Effector CD8-positive, alpha-beta T cell (primary cell): Measurements from ENCODE around the gene MRPL21.

Experiments
- DNase-seq: peaks from one replicate; lab custom pipeline; 2025; lab: John Stamatoyannopoulos, UW
- total RNA-seq, 4 experiments: gene quantifications; one replicate each; lab custom pipeline; 2026; lab: John Stamatoyannopoulos, UW

MRPL21 gene
- total RNA-seq = 15.9 to 33.9 (median 23.7) reads per million in 4 experiments

DNA sequence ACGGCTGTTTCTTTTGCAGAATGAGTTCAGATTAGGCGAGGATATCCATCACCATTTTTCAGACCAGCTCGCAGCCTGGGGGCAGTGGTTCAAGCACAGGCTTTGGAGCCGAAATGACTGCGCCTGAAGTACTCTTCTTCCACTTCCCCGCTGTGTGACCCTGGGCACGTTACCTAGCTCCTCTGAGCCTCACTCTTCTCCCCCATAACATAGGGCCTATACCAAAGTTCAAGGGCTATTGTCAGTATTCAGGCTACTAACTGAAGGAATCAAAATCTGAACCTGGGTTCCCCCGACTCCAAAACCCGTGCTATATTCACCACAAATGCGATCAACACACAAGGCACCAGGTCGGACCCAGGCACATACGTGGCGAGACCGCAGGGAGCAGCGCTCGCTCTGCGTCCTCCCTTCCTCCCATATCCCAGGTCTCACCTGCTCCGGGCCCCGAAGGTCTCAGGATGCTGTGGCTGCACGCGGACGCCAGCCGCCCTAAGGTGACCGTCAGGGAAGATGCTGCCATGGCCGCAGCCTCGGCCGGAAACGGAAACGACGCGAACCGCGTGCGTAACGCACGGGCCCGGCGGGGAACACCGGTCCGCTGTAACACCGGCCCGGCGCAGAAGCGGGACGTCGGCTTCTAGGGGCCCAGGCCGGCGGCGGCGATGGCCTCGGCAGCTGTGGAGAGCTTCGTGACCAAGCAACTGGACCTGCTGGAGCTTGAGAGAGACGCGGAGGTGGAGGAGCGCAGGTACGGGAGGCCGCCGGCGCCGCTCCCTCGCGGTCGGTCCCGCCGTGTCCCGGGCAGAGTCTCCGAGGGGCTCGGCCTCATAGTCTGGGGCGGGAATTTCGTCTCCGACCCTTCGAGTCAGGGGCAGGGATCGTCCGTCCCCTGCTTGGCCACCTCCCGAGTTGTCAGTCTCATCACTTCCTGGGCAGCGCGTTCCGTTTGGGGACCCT, at the start of gene MRPL21, which contains the start of gene IGHMBP2:
TSS of gene MRPL21 (minus strand) at position 545 of the 960 bp plus-strand sequence. CDS start at position 523, 22 bp downstream.
TSS of gene IGHMBP2 (plus strand) at position 604 of the 960 bp plus-strand sequence. CDS start at position 666, 62 bp downstream.
- DNase-seq = peak; percentile 68

DNA sequence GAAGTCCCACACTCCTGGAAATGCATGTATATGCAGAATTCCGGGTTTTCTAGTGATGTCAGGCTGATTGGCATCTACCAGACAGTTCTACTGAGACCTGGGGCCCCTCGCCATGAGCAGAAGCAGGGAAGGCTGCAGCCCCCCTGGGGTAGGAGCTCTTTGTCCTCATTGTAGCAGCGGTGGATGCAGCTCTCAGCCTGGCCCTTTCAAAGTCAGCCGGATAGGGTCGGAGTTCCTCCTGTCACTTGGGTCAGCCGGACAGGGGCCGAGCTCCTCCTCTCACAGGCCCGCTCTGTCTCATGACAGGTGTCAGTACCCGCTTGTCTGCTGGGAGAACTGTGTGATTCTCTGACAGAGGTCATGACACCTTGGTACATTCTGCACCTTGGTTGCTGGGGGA, 47.1 kb upstream of the MRPL21 start:
- DNase-seq = no peak

DNA sequence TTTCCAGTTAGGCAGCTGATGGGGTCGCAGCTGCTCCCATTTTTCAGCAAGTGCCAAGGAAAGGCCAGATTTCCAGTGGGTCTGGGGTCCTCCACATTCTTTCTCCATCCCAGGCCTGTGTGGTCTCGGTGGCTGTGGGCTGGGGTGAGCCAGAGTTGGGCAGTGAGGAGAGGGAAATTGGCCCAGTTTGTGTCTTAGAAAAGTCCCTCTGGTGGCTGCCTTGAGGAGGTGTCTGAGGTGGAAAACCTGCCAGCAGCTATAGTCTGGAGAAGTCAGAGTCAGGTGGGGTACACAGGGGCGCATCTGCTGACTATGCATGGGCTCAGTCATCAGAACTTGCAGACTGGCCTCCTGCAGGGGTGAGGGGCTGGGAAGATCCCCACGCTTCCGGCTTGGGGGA, 46.6 kb upstream of the MRPL21 start:
- no peak for DNase-seq

DNA sequence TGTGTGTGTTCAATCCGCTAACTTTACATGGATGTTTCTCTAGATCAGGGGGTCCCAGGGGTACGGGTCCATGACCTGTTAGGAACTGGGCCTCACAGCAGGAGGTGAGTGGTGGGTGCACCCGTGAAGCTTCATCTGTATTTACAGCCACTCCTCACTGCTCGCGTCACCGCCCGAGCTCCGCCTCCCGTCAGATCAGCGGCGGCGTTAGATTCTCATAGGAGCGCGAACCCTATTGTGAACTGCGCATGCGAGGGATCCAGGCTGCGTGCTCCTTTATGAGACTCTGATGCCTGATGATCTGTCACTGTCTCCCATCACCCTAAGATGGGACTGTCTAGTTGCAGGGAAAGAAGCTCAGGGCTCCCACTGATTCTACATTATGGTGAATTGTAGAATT, 45.3 kb upstream of the MRPL21 start:
- no peak for DNase-seq

DNA sequence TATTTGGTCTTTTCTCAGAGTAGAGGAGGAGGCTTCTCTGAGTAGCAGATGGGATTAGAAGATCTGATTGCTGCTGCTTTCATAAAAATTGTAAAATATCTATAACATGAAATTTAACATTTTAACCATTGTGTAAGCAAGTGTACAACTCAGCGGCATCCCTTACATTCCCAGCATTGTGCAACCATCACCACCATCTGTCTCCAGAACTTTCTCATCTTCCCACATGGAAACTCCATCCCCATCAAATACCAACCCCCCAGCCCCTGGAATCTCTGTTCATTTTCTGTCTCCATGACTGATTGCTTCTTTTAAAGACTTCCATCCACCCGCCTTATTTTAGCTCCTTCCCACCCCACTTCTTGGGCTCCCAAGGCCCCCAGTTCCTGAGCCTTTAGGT, 44.9 kb upstream of the MRPL21 start:
- DNase-seq = no peak

DNA sequence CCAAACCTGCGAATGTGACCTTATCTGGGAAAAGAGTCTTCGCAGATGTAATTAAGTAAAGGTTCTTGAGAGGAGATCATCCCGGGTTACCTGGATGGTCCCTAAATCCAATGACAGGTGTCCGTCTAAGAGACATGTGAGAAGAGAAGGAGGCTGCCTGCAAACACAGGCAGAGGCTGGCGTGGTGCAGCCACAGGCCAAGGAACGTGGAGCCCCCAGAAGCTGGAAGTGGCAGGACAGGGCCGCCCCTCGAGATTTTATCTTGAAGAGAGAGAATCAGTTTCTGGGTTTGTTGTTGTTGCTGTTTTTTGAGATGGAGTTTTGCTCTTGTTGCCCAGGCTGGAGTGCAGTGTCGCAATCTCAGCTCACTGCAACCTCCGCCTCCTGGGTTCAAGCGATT, 43.5 kb upstream of the MRPL21 start:
- DNase-seq = no peak

DNA sequence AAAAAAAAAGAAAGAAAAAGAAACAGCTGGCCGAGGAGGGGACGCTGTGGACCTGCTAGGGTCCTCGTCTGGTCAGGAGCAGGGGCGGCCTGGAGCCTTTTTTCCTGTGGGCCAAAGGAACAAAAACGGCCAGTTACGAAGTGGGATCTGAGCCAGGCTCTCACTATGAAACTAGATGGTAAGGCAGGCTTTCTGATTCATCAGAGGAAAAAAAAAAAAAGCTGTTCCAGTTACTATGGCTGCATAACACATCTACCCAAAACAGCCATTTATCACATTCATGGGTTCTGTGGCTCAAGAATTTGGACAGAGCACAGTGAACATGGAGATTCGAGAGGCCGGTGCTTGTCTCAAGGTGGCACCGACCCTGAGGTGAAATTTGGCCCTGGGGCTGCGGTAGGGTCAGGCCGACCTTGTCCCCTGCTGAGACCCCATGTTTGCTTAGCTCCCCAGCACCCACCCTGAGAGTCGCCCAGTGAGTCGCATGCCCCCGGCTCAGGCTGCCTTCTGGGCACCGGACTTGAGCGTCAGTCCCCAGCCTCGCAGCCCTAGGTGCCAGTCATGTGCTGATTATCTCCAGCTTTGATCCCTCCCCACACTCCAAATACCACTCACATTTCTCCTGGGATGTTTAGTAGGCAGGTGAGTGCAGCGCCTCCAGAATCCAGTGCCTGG, 42.9 kb upstream of the MRPL21 start:
- DNase-seq = no peak

DNA sequence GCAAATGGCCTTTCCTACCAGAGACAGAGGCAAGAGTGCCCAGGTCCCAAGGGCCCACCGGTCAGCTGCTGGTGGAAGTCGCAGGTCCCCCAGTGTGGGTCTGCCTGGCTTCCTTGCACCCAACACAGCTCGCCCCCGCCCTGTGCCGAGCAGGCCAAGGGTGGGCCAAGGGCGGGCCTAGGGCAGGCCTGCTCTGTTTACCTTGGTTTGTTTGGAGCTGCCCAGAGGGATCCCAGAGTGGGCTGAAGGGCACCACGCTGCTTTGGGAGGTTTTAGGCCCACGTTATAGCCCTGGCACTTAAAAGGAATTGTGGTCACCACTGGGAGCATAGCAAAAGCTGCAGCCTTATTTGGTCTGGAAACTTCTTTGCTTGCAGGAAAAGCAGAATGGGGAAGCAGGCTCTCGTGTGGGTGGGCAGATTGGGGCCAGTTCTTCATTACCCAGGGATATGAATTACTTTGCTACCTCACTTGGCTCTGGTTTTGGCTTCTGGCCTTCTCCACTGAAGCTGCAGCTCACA, 39.2 kb upstream of the MRPL21 start:
- DNase-seq = no peak

DNA sequence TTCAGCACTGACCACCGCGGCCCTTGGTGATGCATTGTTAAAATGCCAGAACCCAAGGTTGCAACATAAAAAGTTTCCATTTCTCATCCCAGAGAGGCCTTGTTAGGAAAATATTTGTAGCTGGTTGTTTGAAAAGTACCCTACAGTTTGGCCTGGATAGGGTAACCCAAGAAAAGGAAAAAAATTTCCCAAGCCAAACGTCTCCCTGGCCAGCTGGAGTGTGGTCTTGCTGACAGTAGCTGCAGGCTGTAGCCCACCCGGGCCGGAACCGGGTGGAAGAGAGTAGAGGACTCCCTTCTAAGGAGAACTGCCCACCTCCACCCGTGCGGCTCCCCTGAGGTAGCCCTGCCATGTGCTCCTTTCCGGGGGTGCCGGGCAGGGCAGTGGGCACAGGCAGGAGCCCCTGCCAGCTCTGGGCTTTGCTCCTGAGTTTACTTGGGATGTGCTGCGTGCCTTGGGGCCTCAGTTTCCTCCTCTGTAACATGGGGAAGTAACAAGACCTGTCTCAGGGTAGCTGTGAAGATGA, 38.5 kb upstream of the MRPL21 start:
- DNase-seq = no peak

DNA sequence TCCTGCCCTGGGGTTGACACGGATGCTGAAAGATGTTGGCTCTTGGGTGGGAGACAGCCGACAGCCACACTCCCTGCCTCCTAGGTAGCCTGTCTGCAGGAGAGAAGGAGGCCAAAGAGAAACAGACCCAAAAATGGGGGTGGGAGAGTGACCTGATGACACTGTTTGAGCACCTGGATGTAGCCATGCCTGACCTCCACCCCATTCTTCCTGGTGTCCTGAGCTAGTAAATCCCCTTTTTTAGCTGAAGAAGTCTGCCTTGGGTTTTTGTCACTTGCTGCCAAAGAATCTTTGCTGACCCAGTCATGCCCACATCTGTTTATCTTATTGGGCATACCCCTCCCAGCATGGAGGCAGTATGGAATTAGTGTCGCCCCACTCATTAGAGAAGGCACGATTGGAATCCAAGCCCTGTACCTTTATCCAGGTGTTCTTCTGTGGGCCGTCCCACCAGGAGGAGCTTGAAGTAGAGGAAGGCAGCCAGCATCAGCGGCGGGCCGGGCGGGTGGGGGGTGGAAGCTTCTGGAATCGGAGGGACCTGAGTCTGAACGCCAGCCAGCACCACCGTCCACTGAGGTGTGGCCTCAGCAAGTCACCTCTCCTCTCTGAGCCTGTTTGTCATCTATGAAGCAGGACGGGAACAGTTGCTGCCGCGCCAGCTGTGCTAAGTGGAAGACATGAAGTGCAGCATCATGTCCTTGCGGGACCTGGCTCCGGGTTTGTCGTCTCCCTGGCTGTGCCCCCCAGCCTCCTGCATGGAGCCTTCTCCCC, 37.9 kb upstream of the MRPL21 start:
- DNase-seq = no peak

DNA sequence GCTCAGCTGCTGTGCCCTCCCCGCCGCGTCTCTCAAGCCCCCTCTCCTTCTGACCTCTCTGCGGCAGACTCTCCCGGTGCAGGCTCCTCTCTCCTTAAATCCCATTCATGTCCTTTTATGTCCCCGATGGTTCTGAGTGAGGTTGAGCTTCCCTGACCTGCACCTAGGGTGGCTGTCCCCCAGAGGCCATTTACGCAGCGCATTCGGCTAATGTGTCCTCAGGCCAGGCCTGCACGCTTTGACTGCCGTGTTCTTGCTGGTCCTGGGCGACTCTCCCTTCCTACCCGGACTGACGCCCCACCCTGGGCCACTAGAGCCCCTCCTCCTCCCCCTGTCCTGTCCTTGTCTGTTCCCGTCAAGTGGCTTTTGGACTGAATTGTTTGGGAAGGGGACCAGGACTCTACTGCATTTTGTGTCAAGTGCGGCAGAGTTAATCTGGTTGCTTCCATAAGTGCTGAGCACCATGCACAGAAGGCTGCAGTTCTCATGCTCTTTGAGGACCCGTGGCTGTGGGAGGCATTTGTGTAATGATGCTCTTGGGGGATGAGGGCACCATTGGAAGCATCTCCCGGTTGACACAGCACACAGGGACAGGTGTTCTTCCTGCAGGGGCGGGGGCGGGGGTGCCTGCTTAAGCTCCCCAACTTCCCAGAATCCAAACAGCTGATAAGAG, 37.2 kb upstream of the MRPL21 start:
- no peak for DNase-seq

DNA sequence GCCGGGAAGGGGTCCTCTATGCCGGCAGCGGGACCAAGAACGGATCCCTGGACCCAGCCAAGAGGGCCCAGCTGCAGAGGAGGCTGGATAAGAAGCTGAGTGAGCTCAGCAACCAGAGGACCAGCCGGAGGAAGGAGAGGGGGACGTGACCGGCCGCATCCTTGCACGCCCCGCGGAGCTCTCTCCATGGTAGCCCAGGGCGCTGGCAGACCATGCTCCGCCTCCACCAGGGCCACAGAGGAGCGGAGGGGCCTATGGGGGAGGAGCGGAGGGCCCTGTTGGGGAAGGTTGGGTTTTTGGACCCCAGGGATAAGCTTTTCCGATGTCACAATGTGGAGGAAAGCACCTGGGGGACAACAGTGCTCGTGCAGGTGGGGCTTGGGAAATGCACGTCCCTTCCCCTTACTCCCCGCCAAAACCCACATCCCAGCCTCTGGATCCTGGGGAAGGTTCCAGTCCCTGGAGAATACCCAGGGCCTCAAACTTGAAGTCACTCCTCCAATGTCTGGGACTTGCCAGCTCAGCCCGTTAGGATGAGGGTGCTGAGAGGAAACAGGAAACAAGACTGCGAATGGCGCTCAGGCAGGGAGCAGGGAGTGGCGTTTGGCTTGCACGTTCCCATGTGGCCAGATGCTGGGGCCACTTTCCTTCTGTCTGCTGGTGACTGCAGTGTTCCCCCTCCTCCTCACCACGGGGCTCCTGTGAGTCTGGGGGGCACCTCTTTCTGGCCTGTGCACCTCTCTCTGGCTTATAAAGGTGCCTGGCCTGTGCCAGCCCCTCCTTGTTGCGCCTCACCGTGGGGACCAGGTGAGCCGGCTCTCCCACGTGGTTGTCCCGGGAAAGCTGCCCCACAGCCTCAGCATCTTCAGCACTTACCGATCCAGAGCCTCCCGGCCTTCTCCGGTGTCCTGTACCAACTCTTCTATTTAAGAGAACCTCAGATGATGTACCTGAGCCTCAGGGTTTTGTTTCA, 36.2 kb upstream of the MRPL21 start:
- DNase-seq = no peak

DNA sequence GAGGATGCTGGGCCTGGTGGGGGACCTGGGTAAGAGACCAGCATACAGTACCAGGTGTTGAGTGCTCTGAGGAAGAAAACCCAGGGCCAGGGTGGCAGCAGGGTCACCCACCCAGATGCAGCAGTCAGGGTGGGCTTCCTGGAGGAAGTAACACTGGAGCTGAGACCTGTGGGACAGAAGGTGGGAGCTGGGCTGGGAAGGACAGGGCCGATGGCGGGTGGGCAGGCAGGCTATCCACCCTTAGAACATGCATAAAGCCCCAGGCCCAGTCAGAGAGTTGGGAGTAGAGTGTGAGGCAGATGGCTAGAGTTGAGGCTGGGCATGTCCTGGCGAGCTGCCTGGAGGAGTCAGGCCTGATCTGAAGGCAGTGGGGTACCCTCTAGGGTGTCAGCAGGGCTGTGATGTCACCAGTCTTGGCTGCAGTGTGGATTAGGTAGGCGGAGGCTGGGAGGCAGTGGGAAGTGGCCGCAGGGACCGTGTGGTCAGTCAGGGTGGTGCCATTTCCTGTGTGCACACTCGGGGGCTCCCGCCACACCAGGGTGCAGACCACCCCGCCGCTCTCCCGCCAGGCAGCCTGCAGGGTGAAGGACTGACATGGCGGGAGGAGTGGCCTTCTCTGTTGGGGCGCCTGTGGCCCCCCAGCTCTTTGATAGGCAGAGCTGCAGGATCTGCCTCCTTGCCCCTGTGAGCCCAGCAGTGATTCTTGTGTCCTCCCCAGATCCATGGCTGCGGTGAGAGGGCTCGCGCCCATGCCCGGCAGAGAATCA, 35.4 kb upstream of the MRPL21 start:
- DNase-seq = no peak

DNA sequence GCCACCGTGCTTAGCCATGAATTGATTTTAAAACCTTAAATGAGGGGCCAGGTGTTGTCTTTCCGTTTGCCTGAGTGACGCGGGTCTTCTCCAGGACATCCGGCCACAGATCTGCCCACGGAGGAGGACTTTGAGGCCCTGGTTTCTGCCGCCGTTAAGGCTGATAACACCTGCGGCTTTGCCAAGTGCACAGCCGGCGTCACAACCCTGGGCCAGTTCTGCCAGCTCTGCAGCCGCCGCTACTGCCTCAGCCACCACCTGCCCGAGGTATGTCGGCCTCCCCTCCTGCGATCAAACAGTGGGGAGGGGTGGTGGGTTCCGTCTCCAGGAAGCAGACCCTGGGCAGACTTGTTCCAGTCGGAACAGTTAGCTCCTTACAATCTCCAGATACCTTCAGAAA, 34.5 kb upstream of the MRPL21 start:
- no peak for DNase-seq

DNA sequence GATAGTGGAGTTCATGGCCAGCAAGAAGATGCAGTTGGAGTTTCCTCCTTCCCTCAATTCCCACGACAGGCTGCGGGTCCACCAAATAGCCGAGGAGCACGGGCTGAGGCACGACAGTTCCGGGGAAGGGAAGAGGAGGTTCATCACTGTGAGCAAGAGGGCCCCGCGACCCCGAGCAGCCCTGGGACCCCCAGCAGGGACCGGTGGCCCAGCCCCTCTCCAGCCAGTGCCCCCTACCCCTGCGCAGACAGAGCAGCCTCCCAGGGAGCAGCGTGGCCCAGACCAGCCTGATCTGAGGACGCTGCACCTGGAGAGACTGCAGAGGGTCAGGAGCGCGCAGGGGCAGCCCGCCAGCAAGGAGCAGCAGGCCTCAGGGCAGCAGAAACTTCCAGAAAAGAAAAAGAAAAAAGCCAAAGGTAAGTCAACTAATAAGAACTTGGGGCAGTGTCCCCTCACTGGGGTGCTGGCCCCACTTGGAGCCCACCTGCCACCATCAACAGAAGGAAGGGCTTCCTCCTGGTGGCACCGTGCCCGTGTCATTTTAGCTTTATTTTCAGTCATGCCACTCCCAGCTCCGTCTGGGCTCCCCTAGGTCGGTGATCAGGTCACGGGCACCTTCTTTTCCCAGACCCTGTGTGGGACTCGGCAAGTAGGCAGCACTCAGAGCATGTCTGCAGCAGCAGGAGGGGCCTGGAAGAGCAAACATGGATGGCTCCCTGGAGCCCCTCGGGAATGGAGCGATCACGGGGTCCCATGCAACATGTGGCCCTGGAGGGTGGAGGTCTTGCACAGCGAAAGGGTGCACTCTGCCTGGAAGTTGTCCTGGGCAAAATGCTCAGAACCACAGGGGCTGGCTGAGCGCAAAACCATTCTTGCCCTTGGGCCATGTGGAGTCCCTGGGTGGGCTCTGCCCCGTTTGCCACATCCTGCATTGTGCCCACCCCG, 33.3 kb upstream of the MRPL21 start:
- DNase-seq = no peak

DNA sequence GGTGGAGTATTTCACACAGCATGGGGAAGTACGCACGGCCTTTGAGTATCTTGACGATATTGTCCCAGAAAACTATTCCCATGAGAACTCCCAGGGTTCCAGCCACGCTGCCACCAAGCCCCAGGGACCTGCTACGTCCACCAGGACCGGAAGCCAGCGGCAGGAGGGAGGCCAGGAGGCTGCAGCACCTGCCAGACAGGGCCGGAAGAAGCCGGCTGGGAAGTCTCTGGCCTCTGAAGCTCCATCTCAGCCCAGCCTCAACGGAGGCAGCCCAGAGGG, 32.7 kb upstream of the MRPL21 start:
- no peak for DNase-seq

DNA sequence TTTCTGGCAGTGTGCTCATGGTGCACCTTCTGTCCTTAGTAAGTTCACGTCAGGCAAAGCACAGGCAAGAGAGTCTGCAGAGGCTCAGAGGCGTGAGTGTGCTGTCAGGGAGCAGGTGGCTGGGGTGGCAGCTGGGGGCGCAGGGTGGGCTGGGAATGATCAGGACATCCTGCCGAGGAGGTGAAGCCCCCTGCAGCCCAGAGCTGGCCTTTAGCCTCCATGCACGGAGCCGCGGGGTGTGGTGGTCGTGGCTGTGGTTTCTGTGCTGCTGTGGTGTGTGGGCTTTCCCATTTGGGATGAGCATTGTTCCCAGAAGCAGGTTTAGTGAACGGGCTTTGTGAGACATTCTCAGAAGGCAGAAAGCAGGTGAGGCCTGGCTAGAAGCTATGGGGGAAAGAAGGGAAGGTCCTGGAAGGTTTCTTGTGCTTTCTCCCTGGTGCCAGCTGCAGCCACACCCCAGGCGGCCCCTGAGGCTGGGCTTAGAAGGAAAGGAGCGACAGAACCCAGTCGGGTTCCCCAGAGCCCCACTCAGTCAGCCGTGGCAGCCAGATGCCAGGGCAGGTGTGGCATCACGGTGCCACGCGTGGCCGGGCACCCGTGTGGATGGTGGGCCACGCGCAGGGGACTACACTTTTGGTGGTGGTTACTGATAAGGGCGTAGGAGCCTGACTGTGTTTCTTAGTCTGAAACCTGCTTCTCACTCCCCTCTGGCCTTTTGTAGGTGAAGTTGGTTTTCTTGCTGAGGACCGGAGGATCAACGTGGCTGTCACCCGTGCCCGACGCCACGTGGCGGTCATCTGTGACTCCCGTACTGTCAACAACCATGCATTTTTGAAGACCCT, 32.1 kb upstream of the MRPL21 start:
- no peak for DNase-seq
